GM18909 (cell line): ENCODE measurements around the gene COL4A2.
"Not testable (repeated sequence)": the region's sequence is repeated elsewhere in the genome, so short reads cannot be mapped to it uniquely, and the experiment has no call there.

ENCODE experiments used
- ATAC-seq: cut with Tn5 transposase; IDR thresholded peaks from one replicate; pipeline ENCODE4 v1.9.1; 2021; ENCODE audit warnings: mild to moderate bottlenecking; ENCODE audit not compliant: unreplicated experiment, poor library complexity

The COL4A2 gene

DNA sequence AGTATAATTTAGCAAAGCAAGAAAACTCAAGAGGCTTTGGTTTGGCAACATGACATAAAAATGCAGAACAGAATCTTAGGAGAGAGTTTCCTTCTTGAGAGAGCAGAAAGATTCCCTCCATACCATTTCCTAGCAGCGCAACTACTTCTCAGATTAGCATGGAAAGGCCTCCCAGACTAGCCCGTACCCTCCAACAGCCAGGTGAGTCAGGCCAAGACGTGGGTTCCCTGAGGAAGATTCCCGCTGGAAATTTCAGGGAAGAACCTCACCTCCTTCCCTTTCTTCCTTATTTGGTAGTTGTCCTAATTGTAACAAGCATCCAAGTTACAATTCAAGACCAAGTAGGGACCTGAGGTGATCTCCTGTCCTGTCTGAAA is 12.3 kb downstream of the COL4A2 start:
- ATAC-seq, result no peak

DNA sequence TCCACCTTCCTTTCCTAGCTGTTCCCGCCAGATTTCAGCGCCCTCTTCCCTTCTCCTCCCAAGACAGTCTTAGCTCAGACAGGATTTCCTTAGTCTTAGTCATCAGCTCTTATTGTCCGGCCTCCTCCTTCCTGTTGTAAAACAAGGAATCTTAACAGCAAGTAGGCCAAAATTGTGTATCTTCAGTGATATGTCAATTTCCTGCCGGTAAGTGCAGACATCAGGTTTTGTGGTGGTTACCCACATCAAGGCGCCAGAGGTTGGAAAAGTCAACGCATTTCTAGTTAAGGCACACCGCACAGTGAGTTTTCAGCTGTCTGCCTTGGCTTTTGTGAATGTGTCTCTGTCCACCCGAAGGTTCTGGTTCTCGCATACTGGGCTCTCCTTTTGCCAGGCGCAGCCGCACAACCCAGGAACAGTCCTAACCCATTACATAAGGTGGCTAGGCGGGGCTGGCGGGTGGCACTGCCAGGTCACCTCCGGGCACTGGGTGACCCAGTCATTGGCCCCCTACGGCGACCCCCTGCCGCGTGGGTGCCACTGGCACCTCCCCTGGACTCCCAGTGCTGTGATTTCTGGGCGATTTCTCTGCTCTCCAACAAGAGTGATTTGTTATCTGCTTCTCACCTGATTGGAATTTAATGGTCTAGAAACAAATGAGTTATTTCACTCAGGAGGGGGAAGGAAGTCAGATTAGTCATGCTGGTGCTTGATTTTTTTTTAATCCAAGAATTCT is 12.9 kb downstream of the COL4A2 start:
- no peak for ATAC-seq

DNA sequence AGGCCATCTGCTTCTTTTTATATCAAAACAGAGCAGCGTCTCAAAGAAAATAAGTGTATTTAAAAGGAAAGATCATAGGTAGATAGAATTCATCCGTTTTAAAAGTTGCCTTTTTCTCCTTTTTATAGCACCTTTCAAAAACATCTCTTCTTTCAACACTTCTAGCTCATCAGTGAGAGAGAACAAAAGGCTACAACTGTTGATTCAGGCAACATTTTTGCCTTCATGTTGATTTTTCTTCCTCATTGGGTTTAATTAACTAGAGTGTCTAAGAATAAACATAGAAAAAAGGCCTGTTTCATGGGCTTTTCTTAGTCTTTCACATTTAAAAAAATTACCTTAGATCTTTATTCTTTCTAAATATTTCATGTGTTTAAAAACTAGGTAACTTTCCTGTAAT is 13.6 kb downstream of the COL4A2 start:
- no peak for ATAC-seq

DNA sequence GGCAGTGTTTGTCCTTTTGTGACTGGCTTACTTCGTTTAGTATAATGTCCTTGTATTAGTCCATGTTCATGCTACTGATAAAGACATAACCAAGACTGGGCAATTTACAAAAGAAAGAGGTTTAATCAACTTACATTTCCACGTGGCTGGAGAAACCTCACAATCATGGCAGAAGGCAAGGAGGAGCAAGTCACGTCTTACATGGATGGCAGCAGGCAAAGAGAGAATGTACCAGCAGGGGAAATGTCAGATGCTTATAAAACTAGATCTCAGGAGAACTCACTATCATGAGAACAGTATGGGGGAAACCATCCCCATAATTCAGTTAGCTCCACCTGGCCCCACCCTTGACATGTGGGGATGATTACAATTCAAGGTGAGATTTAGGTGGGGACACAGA is 14.5 kb downstream of the COL4A2 start:
- not testable (repeated sequence) for ATAC-seq

DNA sequence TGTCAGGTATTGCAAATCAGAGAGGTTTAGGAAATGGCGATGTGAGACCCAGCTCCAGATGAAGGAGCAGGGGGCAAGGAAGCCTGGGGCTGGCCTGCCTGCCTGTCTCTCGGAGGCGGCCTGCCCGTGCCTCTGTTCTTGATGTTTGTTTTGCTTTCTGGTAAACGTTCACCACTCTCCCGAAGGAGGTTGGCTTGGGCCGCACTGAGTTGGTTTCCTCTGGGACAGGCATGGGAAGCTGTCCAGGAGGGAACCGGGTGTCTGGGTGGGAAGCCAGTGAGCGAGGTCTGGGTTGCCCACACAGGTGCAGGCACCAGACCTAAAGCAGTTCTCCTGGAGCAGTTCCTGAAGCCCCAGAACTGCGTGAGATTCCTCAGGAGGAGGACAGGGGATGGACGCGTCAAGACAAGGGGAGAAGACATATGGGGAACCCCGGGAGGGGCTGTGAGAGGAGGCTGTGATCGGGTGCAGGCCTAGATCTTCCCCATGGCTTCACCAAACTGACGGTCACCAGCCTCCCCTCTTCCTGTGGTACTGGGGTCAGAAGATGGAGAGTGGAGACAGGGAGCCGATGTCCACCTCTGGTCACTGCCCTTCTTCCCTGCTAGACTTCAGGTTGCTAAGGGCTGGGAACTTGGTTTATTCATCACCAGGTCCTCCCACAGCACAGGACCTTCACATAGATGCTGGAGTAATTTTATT is 15.2 kb downstream of the COL4A2 start:
- ATAC-seq, result no peak

DNA sequence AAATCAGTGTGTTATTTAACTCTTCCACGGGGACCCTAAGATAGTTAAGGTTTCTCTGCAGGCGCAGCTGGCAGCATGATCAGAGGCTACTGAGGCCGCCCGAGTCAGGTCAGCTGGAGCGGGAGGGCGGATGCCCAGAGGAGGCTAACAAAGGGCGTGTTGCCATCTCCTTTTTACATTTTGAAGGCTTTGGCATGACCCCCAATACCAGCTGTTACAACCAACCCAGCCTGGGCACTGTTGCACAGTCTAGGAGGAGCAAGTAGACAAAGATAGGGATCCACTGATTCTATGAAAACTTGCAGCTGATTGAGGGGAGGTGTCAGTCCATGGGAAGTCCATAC is 15.7 kb downstream of the COL4A2 start:
- no peak for ATAC-seq

DNA sequence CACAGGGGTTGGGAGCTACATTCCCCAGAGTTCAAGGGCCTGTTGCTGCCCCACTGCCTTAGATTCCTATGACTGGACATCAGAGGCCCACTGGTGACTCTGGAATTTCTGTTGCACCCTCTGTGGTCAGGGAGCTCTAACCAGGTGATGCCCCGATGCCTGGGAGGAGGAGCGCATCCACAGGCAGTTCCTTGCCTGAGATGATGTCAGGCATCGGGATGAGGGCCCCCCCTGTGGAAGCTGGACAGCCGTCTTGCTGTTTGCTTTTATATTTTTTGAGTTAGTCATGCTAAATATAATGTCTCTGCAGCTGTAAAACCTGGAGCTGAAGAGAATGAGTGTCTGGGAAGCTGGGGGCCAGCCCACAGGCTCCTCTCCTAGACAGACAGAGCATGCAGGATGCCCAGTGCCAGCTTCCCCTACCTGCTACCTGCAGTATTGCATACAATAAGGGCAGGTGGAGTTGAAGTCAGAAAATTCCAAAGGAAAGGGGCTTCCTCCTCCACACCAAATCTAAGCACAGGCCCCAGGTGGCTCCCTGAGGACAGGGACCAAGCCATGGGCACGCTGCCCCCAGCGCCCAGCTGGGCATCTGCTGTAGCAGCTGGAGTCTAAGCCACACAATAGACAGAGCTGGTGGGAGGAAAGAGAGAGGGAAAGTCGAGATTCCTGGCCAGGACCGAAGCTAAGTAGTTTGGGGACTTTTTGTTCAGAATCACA is 16.2 kb downstream of the COL4A2 start:
- ATAC-seq, result no peak

DNA sequence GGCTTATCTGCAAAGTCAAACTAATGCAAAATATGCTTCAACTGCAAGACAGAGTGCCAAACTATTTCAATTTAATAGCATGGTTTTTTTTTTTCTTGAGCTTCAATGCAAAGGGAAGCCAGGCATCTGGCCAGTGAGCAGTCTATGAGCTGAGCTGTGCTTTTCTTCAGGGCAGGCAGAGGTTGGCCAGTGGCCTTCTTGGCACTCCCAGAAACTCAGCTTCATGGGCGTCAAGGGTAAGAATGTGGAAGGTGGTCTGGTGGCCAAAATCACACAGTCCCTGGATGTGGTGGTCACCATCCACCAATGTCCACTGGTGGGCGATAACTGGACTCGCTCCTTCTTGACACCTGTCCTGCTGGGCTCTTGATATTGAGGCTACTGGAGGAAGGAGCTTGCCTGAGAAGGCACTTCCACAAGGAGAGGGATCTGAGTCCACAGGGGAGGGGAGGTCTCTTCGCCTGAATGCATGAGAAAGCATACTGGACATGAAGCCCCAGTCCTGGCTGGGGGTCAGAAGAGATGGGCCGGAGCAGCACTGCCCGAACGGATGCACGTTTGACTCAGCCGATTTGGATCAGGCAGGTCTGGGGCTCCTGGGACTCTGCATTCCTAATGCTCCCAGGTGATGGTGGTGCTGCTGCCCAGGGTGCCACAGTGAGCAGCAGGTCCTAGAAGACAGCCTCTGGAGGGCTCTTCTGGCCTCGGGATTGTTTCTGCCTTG is 17.1 kb downstream of the COL4A2 start:
- no peak for ATAC-seq

DNA sequence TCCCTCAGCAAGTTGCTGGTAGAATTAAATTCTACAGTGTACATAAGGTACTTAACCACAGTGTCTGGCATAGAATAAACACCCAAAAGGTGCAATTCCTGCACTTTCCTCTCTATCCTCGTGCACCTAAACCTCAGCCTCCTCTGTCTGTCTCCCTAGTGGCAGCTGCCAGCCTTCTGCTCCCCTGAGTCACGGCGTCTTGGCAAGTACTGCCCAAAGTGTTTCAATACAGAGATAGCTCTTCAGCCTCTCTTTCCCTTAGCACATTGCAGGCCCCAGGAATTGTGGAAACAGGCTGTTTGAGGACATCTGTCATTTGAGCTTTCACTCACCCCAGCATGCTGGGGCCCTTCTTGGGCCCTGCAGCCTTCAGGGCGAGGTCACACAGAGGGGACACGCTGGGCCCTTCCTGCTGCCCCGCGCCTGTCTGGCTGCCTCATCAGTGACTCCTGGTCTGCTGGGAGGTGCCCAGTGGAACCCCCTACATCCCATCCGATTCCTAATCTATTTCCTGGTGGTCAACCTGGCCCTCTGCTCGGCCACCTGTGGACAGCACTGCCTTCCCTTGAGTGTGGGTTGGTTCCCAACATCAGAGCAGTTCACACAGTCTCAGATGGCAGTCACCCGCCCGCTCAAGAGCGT is 19.3 kb downstream of the COL4A2 start:
- ATAC-seq, result no peak

DNA sequence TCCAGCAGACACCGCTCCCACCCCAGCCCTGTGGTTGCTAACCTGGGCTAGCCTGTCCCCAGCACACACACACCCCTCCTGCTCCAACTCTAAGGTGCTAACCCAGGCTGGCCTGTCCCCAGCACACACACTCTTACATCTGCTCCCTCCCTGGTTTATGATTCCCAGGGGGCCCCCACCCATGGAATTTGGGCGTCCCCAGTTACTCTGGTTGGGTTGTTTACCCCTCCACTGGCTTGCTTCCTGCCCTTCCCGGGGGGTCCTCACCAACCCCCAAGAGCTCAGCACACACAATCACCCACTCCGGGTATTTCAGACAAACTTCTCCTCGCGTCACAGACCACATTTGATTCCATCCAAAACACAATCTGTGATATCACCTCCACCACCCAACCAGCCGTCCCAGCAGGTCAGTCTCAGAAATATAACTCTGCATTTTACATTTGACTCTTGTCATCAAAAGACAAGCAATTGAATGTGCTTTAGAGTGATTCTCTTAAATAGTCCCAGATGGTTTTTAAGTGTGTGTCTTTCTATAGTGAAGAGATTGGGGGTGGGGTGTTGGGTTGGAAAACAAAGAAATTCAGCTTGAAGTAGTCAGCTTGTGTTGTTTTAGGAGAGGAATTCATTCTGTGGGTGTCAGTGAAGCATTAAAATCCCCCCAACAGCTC is 20.1 kb downstream of the COL4A2 start:
- ATAC-seq, result no peak

DNA sequence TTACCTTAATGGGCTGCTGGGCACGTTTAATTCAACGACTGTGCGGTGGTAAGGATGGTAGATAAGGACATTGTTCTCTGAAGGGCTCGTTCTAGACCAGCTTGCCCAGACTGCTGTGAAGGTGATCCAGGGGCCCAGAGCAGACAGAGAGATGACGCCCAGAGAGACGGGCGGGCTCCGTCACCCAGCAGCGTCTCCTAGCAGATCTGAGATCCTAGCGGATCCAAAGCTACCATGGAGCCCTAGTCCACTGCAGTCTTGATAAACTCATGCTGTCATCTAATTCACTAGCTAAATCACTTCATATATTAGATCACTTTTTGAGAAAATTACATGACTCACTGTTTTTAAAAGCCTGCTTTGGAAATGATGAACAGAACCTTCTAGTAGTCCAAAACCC is 21.5 kb downstream of the COL4A2 start:
- ATAC-seq, result no peak

DNA sequence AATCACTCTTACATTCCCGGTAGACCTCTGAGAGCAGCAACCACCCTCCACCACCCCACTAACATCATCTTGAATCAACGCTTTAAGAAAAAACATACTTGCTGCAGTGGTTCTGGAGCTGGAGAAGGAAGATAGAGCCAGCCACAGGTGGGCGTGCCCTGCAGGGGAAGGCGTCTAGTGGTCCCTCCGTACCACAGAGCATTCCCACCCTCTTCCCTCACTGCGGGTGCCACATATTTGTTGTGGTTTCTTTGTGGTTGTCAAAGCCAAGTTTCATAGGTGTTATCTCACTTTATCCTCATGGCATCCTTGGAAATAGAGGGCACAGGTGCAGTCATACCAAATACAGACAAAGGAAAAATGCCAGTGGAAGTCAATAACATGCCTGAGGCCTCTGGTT is 22.2 kb downstream of the COL4A2 start:
- ATAC-seq, result no peak

DNA sequence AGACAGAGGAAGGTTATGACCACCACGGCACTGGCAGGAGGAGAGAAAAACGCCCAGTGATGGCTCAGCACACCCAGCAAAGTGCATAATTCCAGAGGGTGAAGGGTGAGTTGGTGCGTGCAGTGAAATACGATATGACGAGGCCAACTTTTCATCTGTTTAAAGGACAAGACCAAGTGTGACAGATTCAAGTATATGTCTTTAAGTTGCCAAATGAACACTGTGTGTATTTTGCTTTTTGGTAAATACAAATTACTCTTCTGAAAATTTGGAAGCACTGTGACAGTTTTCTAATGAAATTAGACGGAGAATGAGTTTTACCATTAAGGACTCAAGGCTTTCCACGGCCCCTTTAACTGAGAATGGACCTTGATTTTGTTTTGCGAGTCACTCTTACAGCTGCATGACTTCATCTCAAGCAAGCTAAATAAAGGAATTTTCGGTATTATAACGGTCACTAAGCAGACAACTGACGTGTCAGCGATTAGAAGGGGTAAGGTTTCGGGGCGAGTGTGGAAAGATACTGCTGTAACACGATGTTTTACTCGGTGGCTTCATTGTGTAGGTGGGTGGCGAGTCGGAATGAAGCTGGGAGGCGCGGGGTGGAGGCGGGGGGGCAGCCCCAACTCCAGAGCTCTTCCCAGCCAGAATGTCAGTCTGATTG is 22.8 kb downstream of the COL4A2 start:
- ATAC-seq, result no peak

DNA sequence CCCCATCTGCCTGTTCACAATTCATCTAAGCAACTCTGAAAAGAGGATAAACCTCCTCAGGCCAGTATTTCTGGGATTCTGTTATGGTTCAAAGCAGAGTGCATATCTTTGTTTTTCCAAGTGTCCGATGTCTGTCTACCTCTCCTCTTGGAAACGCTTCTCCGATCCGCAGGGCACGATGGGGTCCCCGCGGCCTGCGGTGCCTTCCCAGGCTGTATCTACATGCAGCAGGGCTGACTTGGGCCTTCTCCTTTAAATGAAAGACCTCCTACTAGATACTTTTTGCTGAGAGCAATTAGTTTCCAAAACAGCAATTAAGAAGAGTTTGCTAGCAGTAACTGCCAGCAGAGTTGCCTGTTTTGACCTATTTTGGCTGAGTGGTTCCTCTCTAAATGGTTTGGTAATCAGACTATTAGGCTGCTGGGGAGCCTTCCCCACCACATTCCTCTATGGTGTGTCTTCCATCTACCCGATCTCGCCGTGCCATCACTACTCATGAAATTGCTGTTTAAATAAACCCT is 23.5 kb downstream of the COL4A2 start:
- no peak for ATAC-seq

DNA sequence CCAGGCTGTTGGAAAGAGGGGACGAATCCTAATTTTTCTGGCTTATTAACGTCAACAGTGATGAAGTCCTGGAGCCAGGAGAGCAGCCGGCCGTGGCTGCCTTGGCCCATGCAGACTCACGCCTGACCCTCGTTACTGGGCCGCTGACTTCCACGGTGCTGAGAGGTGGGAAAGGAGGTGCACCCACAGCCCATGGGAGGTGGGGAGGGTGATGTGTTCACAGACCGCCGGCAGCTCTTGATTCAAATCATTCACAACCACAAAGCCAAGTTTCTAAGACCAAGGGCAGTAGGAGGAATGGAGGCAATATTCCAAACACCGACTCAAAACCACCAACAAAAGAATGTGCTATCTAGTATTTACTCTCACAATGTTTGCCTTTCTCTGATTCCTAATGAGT is 24.3 kb downstream of the COL4A2 start:
- no peak for ATAC-seq

DNA sequence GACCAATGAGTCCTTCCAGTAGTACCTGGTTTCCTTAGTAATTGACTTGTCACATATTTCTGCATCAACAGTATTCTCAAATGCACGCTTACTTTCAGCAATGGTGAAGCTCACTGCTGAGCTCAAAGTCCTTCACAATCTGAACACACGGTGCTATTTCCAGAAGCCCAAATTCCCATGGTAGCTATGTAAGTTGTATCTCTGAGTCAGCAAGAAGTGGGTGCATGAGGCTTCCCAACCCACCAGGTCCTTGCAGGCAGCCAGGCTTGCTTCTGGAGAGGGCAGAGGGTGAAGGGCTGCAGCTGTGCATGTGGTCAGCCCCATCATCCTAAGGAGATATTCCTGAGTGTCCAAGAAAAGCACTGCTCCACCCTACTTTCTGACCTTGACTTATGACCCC is 25.7 kb downstream of the COL4A2 start:
- no peak for ATAC-seq

DNA sequence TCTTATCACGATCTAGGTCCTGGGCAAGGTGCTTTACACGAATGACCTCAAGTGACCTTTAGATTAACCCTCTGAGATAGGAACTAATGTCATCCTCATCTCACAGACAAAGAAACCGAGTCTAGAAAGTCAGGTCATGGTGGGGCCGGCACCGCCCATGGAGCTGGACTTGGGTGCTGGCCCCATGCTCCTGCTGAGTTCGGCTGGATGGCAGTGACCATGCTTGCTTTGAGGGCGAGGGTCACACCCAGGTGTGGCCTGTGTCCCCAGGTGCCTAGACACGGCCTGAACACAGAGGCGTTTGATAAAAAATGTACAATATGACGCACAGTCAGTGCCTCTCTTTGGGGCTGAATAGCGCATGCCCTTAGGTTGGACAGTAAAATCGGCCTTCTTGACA is 26.8 kb downstream of the COL4A2 start:
- ATAC-seq, result no peak

DNA sequence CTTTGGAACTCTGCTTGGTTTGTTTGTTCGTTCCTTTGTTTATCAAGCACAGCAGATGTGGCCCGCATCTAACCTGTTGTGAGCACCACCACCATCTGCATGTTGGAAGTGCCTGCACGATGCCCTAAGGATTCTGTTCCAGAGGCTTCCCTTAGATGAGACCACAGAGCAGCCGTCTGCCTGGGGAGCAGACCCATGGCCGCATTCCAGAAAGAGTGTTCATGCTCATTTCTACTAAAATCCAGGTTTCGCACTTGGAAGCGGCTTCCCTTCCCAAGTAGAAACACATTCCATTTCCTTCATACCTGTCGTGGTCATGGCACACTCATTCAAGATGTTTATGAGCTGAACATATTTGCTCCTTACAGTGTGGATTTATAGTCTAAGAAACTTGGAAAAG is 27.2 kb downstream of the COL4A2 start:
- ATAC-seq, result no peak

DNA sequence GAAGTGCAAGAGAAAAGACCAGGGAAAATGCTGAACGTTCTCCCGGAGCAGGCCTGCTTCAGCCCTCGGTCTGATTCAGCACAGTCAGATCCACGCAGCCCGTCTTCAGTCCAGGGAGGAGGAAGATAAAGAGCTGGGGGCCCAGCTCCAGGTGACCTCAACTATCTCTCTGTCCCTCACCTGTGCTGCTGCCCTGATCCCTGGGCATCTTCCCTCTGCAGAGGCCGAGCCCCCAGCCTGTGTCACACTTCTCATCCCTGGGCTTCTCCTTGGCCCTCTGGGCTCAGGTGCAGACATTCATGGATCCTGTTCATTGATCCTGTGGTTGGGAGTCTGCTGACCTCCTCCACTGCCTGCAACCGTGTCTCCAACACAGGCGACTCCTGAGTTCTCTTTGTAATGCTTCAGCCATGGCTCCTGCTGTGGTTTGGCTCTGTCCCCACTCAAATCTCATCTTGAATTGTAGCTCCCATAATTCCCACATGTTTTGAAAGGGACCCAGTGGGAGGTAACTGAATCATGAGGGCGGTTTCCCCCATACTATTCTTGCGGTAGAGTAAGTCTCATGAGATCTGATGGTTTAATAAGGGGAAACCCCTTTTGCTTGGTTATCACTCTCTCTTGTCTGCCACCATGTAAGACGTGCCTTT is 27.9 kb downstream of the COL4A2 start:
- no peak for ATAC-seq
